Activated CD8-positive, alpha-beta memory T cell treated with anti-CD3 and anti-CD28 coated beads for 48 hours (primary cell): ENCODE data around the gene RTKN2.

Source experiments
- DNase-seq, 3 experiments: peaks; one replicate each; pipeline ENCODE4 v3.0.0-alpha.2; 2020; ENCODE audit warnings: low read depth in 2 of 3, low spot score in 2 of 3

Gene RTKN2

GRCh38 chr10:62180677-62181076, 88.0 kb downstream of the RTKN2 start:
- no peak for DNase-seq

DNA sequence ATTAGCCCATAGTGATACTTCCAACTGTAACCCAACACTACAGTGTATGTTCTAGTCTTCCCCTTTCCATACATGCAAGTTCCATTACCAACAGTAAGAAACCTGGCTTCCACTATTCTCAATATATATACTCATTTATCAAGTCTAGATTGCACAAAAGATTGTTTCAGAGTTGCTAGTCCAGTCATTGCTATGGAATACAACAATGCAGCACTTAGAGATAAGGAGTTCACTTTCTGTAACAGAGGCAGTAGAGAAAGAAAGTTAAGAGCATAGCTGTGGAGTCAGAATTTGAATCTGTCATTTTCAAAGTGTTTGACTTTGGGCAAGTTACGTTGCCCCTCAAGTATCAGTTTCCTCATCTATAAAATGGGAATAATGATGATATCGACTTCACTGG, 90.1 kb downstream of the RTKN2 start:
- no peak for DNase-seq

- DNase-seq, result no peak
Measured at GRCh38 chr10:62177111-62177510, 91.5 kb downstream of the RTKN2 start.

- DNase-seq, result no peak
Measured at GRCh38 chr10:62175251-62175650, 93.4 kb downstream of the RTKN2 start.

DNA sequence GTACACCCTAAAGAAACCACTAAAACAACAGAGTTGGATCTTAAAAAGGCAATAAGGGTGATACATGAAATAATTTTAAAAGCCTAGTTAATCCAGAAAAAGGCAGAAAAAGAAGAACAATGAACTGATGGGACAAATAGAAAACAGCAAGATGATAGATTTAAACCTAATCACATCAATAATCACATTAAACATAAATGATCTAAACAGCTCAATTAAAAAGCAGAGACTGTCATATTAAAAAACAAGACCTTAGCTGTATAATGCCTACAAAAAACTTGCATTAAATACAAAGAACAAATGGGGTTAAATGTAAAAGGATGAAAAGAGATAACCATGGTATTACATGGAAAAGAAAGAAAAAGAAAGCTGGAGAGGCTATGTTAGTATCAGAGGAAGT, 96.2 kb downstream of the RTKN2 start:
- no peak for DNase-seq

DNA sequence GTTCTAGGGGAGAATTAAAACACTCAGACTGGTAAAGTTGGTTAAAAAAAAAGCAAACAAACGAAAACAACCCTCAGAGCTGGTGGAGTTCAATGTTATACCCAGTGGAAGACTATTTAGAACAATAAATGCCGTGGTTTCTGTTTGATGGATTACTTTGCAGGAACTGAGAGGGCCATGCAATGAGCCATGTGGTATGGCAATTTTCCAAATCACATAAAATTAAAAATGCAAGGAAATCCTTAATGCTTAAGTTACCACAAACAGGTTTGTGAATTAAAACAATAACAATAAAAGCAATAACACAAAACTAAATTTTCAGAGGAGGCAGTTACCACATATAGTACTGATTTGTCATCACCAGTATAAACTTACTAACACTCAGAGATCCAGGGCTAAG, 96.9 kb downstream of the RTKN2 start:
- DNase-seq, result no peak

- DNase-seq, result no peak
Measured at GRCh38 chr10:62170732-62171131, 97.9 kb downstream of the RTKN2 start.

GRCh38 chr10:62166331-62167131, 102.1 kb downstream of the RTKN2 start:
- DNase-seq, result no peak

DNA sequence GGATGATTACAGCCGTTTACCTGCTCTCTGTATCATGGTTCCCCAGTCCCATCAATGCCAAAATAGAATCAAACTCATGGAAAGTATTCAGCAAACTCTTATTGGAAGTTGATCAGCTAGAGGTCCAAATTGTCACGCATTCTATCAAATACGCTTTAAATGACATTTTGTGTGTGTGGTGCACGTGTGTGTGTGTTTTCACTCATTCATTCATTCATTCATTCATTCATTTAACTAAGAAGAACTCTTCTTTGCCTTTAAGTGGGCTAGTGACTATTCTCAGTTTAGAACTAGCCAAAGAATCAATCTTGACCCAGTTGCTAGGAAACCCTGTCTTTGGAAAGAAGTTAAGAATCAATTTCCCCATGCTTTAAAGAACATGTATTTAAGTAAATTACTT, 102.8 kb downstream of the RTKN2 start:
- no peak for DNase-seq

DNA sequence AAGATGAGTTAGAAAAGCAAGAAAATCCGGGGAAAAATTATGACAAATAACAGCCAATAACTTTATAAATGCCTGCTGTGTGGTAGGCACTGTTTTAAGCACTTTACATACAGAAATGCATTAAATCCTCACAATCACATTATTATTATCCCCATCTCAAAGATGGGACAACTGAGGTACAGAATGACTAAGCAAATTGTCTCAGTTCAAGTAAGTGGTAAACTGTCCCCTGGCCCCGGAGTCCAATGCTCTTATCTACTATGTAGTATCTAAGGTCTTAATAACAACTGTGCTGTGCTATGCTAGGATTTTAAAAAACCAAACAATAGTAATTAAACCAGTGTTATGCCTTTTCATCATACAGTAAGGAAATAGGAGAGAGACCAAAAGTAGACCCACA, 105.6 kb downstream of the RTKN2 start:
- DNase-seq, result no peak

GRCh38 chr10:62162261-62162981, 106.2 kb downstream of the RTKN2 start:
- DNase-seq, result no peak

DNA sequence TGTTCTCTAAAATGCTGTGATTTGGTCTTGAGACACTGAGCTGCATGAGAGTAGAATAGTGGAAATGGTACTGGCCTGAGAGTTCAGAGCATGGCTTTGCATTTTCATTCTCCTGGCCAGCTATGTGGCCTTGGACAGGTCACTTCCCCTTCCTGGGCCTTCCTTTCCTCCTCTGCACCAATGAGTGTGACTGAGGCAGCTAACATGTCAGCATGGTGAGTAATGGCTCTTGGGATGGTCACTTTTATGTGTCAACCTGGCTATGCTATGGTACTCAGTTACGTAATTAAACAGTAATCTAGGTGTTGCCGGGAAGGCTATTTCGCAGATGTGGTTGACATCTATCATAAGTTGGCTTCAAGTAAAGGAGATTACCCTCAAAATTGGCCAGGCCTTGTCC, 109.3 kb downstream of the RTKN2 start:
- no peak for DNase-seq

DNA sequence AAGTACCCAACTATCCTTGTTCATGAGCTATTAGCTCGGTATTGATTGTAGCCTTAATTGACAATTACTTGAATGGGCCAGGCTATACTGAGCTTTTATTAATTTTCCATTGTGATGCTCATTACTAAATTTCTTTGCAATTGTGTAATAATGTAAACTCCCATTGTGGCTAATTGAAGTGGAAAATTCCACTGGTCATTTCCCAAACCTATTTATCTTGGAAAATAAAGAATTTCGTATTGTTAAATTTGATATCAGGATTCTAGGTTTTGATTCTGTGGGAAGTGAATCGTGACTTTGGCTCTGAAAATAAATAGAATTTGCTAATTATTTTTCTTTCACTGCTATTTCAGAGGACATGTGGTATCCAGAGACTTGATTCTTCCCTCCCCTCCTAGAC, 111.0 kb downstream of the RTKN2 start:
- DNase-seq, result no peak

- DNase-seq, result no peak
Measured at GRCh38 chr10:62155054-62155680, 113.5 kb downstream of the RTKN2 start.

DNA sequence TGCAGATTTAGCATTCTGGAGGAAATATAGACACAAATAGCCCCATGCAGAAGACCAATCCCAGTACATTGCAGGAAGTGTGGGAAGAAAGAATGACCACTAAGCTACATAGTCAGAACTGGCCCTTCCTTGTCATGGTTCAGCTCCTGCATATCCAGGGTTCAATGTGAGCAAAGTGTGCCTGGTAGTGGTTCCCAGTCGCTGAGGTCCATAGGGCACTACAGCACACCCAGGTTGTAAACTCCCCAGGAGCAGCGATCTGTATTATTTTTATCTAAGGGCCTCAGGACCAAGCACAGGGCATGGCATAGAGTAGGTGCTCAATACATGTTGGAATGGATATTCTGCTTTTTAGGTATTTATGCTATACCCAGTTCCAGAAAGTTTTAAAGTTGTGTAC, 114.4 kb downstream of the RTKN2 start:
- DNase-seq, result no peak

- DNase-seq, result no peak
Measured at GRCh38 chr10:62153191-62153590, 115.5 kb downstream of the RTKN2 start.

GRCh38 chr10:62149621-62150020, 119.0 kb downstream of the RTKN2 start:
- no peak for DNase-seq

DNA sequence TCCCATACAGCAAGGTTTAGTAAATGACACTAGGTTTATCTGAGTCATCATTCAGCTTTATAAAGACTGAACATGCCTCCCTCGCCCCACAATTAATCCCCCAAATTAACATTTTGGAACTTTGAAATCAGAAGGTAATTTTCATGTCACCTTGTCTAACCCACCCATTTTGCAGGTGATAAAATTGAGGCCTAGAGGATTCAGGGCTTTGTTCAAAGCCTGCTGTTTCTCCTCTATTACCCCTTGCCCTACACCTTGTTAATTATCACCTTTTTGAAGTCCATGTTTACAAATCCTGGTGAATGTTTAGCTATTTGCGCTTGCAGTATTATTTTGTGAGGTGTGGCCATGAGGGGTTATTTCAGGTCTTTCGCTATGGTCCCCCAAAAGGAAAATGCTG, 120.5 kb downstream of the RTKN2 start:
- DNase-seq, result no peak

DNA sequence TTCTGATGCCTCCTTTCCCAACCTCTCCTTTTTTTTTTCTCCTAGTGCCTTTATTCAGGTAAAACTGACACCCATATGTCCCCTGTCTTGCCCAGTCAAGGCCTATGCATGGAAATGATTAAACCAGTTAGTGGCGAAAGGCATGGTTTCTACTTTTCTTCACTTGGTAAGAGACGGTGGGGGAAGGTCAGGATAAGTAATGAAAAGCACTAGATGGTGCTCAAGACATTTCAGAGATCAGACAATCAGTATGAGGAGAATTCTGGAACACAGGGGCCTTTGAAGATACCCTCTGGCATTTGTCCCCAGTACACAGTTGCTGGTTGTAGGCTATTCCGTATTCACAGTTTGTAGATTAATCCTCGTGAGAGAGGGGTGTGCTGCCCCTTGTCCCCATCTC, 121.2 kb downstream of the RTKN2 start:
- no peak for DNase-seq

- no peak for DNase-seq
Measured at GRCh38 chr10:62136931-62137330, 131.7 kb downstream of the RTKN2 start.

DNA sequence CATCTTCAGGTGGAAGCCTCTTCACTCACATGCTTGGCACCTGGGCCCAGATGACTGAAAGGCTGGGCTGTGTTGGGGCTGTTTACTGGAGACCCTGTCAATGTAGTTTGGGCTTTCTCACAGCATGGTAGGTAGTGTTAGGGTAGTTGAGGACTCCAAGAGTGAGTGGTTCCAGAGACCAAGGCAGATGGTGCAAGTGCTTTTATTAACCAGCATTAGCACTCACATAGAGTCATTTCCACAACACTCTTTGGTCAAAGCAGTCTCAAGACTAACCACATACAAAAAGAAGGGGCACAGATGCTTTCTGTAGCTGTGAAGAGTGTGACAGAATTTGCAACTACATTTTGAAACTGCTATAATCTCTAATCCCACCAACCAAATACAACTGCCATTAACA, 135.0 kb downstream of the RTKN2 start:
- no peak for DNase-seq
